Activated CD4-positive, alpha-beta memory T cell treated with anti-CD3 and anti-CD28 coated beads, Interleukin-2, amount 10 ng/mL, durations not matched to agents 7 days and 5 days (primary cell): ENCODE data around the gene NUTM2G. TPM values are rescaled to one million over a fixed set of nuclear protein-coding genes. Genes with fewer than 3 reads are reported as not detected.
"Not testable (repeated sequence)": the region's sequence is repeated elsewhere in the genome, so short reads cannot be mapped to it uniquely, and the experiment has no call there.

Experiments used
- CTCF ChIA-PET: fragments of 350-600 bp; sonication (Branson Sonifier 250); formaldehyde crosslinking; loops from one replicate; lab custom pipeline; 2021; ENCODE audit warnings: antibody characterized with exemption, inconsistent platforms; lab: Charles Lee
- POLR2A ChIA-PET: fragments of 350-600 bp; sonication (Branson Sonifier 250); formaldehyde crosslinking; loops from one replicate; lab custom pipeline; 2021; ENCODE audit warnings: antibody characterized with exemption; lab: Charles Lee
- DNase-seq: peaks from one replicate; pipeline ENCODE4 v3.0.0-alpha.2; 2020
- H3K27ac Mint-ChIP-seq: one replicate; pipeline ENCODE4 v1.8.0; 2021; ENCODE audit warnings: mild to moderate bottlenecking, mixed read lengths
- H3K27me3 Mint-ChIP-seq: one replicate; pipeline ENCODE4 v1.8.0; 2021; ENCODE audit warnings: mixed read lengths
- H3K36me3 Mint-ChIP-seq: one replicate; pipeline ENCODE4 v1.8.0; 2021; ENCODE audit warnings: low read depth, mixed read lengths
- H3K4me1 Mint-ChIP-seq: one replicate; pipeline ENCODE4 v1.8.0; 2021; ENCODE audit warnings: mixed read lengths
- H3K4me3 Mint-ChIP-seq: one replicate; pipeline ENCODE4 v1.8.0; 2021; ENCODE audit warnings: mild to moderate bottlenecking, mixed read lengths
- H3K9me3 Mint-ChIP-seq: one replicate; pipeline ENCODE4 v1.8.0; 2021; ENCODE audit warnings: mixed read lengths
- total RNA-seq, 2 experiments: library from RNA; stranded (reverse); gene quantifications; one replicate each; pipeline ENCODE4 v1.2.3, GENCODE V29; 2021

The NUTM2G gene
- total RNA-seq = not detected

GRCh38 chr9:96928543-96928942, at the start of gene NUTM2G:
NUTM2G (plus strand) TSS chr9:96928843; CDS start chr9:96929025, 182 bp downstream.
- H3K27me3 Mint-ChIP-seq, DNase-seq, CTCF ChIA-PET, H3K27ac Mint-ChIP-seq, H3K36me3 Mint-ChIP-seq, H3K4me1 Mint-ChIP-seq, H3K9me3 Mint-ChIP-seq, POLR2A ChIA-PET, H3K4me3 Mint-ChIP-seq: not testable (repeated sequence)

- Mint-ChIP-seq H3K36me3 (peaks cover 8% of the 10 kb centered on the region), H3K27ac (no peak overlapping the region), H3K4me3 (no peak overlapping the region), H3K4me1 (no peaks in the 10 kb centered on the region), H3K9me3 (peaks cover 5% of the 10 kb centered on the region), H3K27me3 (peaks cover 13% of the 10 kb centered on the region)
- ChIA-PET POLR2A (no interaction called here), CTCF (no interaction called here)
- no peak for DNase-seq
These were observed 44.7 kb upstream of the NUTM2G start for GRCh38 chr9:96883922-96884321.

GRCh38 chr9:96884443-96884842, 44.2 kb upstream of the NUTM2G start:
- ChIA-PET POLR2A (no interaction called here), CTCF (no interaction called here)
- no peaks in the 10 kb centered on the region for H3K4me1 Mint-ChIP-seq
- H3K36me3 Mint-ChIP-seq = peaks cover 8% of the 10 kb centered on the region
- no peak overlapping the region for H3K4me3 Mint-ChIP-seq
- peaks cover 9% of the 10 kb centered on the region for H3K27me3 Mint-ChIP-seq
- peaks cover 5% of the 10 kb centered on the region for H3K9me3 Mint-ChIP-seq
- no peak overlapping the region for H3K27ac Mint-ChIP-seq
- DNase-seq = no peak

GRCh38 chr9:96885424-96885823, 43.2 kb upstream of the NUTM2G start:
- ChIA-PET CTCF (no interaction called here), POLR2A (no interaction called here)
- Mint-ChIP-seq H3K4me1 (no peaks in the 10 kb centered on the region), H3K9me3 (peaks cover 5% of the 10 kb centered on the region), H3K36me3 (peaks cover 11% of the 10 kb centered on the region), H3K4me3 (no peak overlapping the region), H3K27me3 (peaks cover 3% of the 10 kb centered on the region), H3K27ac (no peak overlapping the region)
- no peak for DNase-seq

- H3K4me3 Mint-ChIP-seq = no peak overlapping the region
- CTCF ChIA-PET = no interaction called here
- POLR2A ChIA-PET = no interaction called here
- H3K36me3 Mint-ChIP-seq = peaks cover 33% of the 10 kb centered on the region
- DNase-seq = no peak
- no peaks in the 10 kb centered on the region for H3K27me3 Mint-ChIP-seq
- no peaks in the 10 kb centered on the region for H3K4me1 Mint-ChIP-seq
- no peak overlapping the region for H3K27ac Mint-ChIP-seq
- H3K9me3 Mint-ChIP-seq = peaks cover 5% of the 10 kb centered on the region
These were observed 40.1 kb upstream of the NUTM2G start for GRCh38 chr9:96888591-96888990.

- no peak overlapping the region for H3K27ac Mint-ChIP-seq
- peaks cover 55% of the 10 kb centered on the region for H3K36me3 Mint-ChIP-seq
- POLR2A ChIA-PET = no interaction called here
- no peak overlapping the region for H3K4me3 Mint-ChIP-seq
- peaks cover 3% of the 10 kb centered on the region for H3K9me3 Mint-ChIP-seq
- no peak for DNase-seq
- CTCF ChIA-PET = no interaction called here
- H3K4me1 Mint-ChIP-seq = no peaks in the 10 kb centered on the region
- no peaks in the 10 kb centered on the region for H3K27me3 Mint-ChIP-seq
These were observed 36.5 kb upstream of the NUTM2G start for GRCh38 chr9:96892131-96892530.

- H3K4me3 Mint-ChIP-seq, CTCF ChIA-PET, H3K27ac Mint-ChIP-seq, H3K9me3 Mint-ChIP-seq, H3K27me3 Mint-ChIP-seq, DNase-seq, POLR2A ChIA-PET, H3K4me1 Mint-ChIP-seq: not testable (repeated sequence)
- H3K36me3 Mint-ChIP-seq = peaks cover 25% of the 10 kb centered on the region
These were observed 28.6 kb upstream of the NUTM2G start for GRCh38 chr9:96900010-96900409.

- H3K4me3 Mint-ChIP-seq, H3K9me3 Mint-ChIP-seq, POLR2A ChIA-PET, H3K27me3 Mint-ChIP-seq, DNase-seq, H3K4me1 Mint-ChIP-seq, H3K36me3 Mint-ChIP-seq, CTCF ChIA-PET, H3K27ac Mint-ChIP-seq: not testable (repeated sequence)
These were observed 23.5 kb upstream of the NUTM2G start for GRCh38 chr9:96904947-96905722.

- CTCF ChIA-PET, POLR2A ChIA-PET, H3K36me3 Mint-ChIP-seq, H3K9me3 Mint-ChIP-seq, H3K4me3 Mint-ChIP-seq, H3K27ac Mint-ChIP-seq, DNase-seq, H3K27me3 Mint-ChIP-seq, H3K4me1 Mint-ChIP-seq: not testable (repeated sequence)
These were observed 20.2 kb upstream of the NUTM2G start for GRCh38 chr9:96908479-96908878.

- CTCF ChIA-PET, H3K36me3 Mint-ChIP-seq, H3K27ac Mint-ChIP-seq, H3K9me3 Mint-ChIP-seq, H3K27me3 Mint-ChIP-seq, H3K4me3 Mint-ChIP-seq, POLR2A ChIA-PET, H3K4me1 Mint-ChIP-seq, DNase-seq: not testable (repeated sequence)
These were observed 13.1 kb upstream of the NUTM2G start for GRCh38 chr9:96915539-96915938.

- H3K27ac Mint-ChIP-seq, H3K4me1 Mint-ChIP-seq, H3K27me3 Mint-ChIP-seq, H3K36me3 Mint-ChIP-seq, H3K9me3 Mint-ChIP-seq, H3K4me3 Mint-ChIP-seq, POLR2A ChIA-PET, DNase-seq, CTCF ChIA-PET: not testable (repeated sequence)
These were observed 12.1 kb upstream of the NUTM2G start for GRCh38 chr9:96916531-96916930.

- DNase-seq, H3K27ac Mint-ChIP-seq, H3K27me3 Mint-ChIP-seq, CTCF ChIA-PET, POLR2A ChIA-PET, H3K4me3 Mint-ChIP-seq, H3K4me1 Mint-ChIP-seq, H3K9me3 Mint-ChIP-seq: not testable (repeated sequence)
- H3K36me3 Mint-ChIP-seq = peaks cover 12% of the 10 kb centered on the region
These were observed 10.1 kb upstream of the NUTM2G start for GRCh38 chr9:96918550-96918949.

GRCh38 chr9:96920803-96921202, 7.8 kb upstream of the NUTM2G start:
- H3K4me1 Mint-ChIP-seq, H3K9me3 Mint-ChIP-seq, H3K4me3 Mint-ChIP-seq, CTCF ChIA-PET, DNase-seq, H3K27ac Mint-ChIP-seq, POLR2A ChIA-PET, H3K27me3 Mint-ChIP-seq: not testable (repeated sequence)
- H3K36me3 Mint-ChIP-seq = peaks cover 12% of the 10 kb centered on the region

- H3K27me3 Mint-ChIP-seq, H3K4me3 Mint-ChIP-seq, CTCF ChIA-PET, H3K9me3 Mint-ChIP-seq, POLR2A ChIA-PET, DNase-seq, H3K27ac Mint-ChIP-seq, H3K4me1 Mint-ChIP-seq, H3K36me3 Mint-ChIP-seq: not testable (repeated sequence)
These were observed 3.1 kb upstream of the NUTM2G start for GRCh38 chr9:96925587-96925986.
